Right renal cortex interstitium (tissue), 3 donors: ENCODE data around the gene KLF13. TPM values are rescaled to one million over a fixed set of nuclear protein-coding genes. Genes with fewer than 3 reads are reported as not detected.

Source experiments
- DNase-seq, 3 donors: peaks; one replicate each; pipeline ENCODE4 v3.0.0-alpha.2; 2013; ENCODE audit warnings: low read depth in 3 of 3, low spot score in 2 of 3
- polyA plus RNA-seq, 3 donors: library from polyadenylated mRNA; unstranded; fragments of 120-200 nt; gene quantifications; one replicate each; pipeline ENCODE4 v1.2.1, GENCODE V29; 2013; ENCODE audit not compliant: insufficient read length in 3 of 3

Gene KLF13
- polyA plus RNA-seq, 3 donors, result 68.1 to 72.8 (median 72.0) TPM

DNA sequence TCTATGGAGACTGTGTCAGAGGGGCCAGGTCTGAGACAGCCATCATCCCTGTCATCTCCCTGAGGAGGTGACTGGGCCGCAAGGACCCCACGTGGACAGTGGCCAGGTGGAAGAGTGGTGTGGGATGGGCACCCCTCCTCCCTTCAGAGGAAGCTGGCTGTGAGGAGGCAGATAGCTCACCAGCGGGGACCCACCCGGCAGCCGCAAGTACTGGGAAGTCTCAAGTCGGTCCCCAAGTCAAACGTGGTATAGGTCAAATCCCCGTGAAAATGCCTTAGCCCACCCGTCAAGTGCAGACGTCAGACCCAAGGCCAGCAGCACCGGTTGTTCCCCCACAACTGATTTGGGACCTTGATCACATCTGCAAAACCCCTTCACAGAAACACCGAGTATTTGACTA lies 12.3 kb upstream of the KLF13 start:
- no peak for DNase-seq

DNA sequence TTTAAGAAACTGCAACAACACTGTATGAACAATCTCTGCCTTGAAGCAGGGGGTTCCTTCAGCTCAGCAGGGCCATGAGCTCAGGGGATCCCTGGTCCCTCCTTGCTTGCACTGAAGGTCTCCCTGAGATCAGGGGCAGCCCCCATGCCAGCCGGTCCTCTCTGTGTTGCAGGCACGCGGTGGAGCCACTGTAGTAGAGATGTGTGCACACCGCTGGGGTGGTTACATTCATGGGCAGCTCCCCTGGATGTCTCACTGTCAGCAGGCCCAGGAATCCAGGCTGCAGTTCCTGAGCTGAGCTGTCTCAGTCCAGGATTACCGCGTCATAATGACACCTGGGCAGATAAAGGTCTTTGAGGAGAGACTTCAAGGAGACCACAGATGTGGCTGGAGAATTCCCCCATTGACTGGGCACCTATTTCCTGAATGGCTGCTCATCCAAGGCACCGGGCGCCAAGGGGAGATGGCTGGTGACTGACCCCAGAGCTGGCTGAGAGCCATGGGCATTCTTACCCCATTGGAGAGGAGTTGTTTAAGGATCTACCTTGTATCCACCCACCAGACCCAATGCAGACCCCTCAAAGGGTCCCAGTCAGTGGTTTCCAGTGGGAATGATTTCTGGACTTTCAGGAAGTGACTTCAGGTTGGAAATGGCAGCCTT lies 10.4 kb upstream of the KLF13 start:
- no peak for DNase-seq

DNA sequence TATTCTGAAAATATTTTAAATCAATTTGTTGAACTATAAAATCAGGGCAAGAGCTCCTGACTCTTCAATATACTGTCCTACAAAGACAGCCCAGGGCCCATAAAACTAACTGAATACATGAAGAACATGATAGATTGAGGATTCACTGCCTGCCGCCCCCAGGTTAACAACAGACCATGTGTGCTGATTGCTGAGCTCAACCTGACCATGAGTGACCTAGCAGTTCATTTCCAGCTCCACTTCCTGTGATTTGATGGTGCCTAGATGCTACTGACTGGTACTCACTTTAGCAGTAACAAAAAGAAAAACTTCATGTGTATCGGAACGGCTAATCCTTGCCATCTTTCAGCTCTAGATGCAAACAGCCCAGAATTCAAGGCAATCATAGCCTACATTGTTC lies 9.6 kb upstream of the KLF13 start:
- no peak for DNase-seq

DNA sequence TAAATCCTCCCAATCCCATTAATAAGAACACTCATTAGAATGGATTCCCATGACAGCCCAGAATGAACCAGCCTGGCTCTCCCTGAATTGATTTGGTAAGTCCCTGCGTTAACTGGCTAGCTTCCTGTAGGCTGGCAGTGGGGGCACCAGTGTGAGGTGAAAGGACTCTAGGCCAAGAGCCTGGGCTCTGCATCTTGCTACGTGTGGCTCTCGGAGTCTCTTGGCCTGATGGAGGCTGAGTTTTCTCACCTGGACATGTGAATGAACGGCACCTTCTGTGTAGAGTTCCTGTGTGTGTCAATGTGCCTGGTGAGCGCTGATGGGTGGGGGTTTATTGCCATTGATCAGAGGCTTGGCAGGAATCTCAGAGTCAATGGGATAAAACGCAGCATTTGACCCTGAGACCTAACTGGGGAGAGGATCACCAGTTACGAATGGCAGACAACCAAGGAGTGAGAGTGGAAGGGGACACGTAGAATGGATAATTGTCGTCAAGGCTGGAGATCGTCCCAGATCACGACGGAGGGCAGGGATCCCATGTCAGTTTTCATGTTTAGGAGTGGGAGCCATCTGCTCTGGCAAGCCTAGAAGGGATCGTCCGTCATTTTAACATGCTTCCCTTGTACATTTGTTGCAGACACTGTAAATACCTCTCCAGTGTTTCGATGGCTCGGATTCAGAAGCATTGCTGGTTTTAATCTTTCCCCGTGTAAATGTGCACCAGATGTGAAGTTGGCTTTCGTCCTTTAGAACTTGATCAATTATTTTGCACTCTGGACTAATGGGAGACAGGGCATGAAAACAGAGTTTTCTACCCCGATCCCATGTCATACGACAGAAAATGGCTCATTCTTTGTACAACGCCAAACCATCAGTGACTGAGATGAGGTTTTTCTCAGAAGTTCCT lies 9.0 kb upstream of the KLF13 start:
- DNase-seq, result no peak

DNA sequence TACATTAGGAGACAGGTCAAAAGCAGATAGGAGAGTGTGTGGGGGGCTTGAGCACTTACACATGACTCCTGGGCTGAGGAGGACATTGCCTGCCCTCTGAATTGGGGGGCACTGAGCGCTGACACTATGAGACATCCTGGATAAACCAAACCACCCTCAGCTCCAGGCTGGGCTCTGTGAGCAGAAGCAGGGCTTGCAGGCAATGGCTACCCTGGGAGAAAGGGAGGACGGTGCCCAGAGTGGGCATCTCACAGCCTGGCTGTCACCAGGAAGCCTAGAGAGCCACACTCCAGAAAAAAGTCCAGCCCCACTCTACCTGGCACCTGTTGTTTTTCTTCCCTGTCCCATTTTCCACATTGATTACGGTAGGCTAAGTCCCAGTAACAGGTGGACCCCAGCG lies 8.2 kb upstream of the KLF13 start:
- no peak for DNase-seq

DNA sequence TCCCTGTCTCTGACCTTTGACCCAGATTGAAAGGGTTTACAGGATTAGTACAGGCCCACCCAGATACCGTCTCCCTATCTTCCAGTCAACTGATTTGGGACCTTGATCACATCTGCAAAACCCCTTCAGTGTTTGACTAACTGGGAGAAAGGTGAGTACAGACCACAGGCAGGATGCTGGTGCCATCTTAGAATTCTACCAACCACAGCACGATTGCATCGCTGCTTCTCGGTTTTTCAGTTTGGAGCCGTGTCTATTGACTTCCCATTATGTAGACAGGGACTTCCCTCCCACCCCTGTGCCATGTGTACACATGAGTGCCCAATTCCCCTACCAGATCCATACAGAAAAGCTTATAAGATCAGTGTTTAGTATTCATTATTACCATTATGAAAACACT lies 6.6 kb upstream of the KLF13 start:
- DNase-seq, result no peak

DNA sequence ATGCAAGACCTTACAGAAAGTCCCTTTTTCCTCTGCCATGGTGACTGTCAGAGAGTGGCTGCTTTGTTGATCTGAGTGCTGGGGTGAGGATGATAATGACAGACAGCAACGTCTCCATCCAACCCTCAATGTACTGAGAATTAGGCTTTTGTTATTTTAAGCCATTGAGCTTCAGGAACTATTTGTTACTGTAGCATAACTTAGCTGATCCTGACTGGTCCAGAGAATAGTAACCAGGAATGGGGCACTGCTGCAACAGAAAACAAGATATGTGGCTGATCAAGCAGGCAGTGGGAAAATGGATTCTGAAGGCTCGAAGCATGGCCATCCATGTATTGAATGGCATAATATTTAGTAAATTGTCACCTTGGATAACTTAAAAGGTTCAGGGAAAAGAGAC lies 5.2 kb upstream of the KLF13 start:
- DNase-seq, result no peak

DNA sequence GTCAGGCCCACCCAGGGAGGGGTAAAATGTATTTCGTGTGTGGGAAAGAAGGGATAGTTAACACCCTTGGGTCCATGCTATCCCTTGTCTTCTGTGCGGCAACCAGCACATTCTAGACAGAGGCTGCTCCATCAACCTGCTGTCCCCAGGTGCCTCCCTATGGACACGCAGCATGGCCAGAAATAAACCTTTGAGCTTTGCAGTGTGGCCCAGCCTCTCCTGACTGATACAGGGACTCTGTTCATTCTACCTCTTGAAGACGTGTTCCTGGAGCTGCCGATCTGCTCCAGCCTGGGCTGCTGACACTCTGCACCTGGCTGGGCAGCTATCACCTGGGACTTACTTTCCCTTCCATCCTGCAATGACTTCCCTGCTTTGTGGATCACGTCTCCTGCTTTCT lies 4.1 kb upstream of the KLF13 start:
- DNase-seq, result no peak

DNA sequence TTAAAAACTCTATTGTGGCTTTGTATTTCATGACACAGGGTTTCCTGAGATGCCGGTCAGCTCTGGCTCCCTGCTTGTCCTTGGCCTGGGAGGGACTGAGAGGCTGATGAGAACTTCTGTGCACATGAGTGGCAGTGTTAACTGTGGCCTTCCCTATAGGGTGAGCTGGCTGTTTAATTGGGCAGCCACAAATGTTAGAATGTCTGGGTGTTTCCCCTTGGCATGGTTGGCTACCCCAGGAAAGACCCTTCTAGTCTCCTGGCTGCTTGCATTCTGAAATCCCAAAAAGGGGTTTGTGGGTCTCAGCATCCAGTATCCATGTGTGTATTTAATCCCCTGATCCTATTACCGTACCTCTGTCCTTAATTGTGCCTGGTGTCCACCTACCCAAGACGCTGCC lies 3.0 kb upstream of the KLF13 start:
- DNase-seq, result no peak

DNA sequence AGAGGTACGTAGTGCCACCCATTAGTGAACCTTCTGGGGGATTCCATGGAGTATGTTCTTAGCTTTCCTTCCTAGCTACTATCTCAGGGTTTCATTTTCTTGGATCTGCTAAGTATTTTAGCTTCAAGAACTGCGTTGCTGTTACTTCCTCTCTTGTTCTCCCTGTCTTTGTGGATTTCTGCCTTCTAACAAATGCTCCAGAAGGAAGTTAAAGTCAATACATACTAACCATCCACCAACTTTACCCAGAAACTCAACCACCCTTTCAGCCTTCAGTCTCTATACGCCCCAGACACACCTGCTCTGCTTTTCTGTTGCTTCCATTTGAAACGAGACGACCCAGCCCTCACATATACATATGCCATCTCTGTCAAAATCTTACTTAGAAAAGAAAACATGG lies 2.4 kb upstream of the KLF13 start:
- DNase-seq, result no peak

DNA sequence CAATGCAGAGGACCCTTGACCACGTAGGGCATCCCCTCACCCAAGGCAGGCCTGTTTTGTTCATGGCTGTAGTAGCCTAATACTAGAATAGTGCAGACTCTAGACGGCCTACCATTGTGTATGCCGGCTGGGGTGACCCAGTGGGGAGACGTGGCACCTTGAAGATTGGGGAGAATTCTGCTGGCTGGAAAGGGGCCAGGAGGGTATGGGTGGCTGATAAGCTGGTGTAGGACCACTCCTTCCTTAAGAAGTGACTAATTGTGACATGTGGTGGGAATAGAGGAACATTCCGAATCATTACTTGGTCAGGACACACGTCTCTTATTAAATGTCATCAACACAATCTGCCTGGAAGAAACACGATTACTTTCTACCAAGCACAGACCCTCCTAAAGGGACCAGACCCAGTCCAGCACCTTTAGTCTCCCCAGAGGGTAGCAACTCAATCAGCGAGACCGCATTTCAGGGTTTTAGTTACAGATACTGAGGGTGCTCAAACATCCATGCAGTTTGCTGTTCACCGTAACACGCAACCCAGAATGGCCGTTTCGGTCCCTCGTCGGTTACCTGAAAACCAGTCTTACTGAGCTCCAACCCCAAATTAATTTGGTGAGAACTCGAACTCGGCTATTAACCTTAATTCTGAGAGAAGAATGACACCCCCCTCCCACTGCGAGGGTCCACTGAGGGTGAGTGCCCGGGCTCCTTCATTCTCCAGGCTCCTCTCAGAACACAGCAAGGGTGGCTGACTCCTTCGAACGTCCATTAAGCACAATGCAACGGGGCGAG lies 1.6 kb upstream of the KLF13 start:
- DNase-seq, result no peak

DNA sequence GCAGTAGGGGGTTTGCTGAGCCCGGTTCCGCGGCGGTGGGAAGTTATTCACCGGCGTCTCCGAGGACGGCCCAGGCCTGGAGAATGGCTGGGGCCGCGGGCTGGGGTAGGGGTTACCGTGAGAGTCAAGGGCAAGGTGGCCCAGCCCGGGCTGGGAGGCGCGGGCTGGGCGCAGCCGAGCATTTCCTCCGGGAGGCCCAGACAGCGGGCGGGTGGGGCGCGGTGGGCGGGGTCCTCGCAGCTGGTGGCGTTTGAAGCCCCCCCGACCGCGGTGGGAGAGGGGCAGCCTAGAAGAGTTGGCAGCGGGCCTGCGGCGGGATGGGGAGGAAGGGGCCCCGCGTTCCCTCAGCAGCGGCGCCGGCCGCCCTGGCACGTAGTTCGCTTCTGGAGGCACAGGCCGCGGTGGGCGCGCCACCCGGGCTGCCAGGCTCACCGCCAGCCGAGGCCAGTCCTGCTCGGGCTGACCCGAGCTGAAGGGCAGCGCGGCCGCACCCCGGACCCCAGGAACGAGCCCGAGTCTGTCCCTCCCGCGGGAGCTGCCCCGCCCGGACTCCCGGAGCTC lies 960 bp upstream of the KLF13 start:
- DNase-seq, result no peak

DNA sequence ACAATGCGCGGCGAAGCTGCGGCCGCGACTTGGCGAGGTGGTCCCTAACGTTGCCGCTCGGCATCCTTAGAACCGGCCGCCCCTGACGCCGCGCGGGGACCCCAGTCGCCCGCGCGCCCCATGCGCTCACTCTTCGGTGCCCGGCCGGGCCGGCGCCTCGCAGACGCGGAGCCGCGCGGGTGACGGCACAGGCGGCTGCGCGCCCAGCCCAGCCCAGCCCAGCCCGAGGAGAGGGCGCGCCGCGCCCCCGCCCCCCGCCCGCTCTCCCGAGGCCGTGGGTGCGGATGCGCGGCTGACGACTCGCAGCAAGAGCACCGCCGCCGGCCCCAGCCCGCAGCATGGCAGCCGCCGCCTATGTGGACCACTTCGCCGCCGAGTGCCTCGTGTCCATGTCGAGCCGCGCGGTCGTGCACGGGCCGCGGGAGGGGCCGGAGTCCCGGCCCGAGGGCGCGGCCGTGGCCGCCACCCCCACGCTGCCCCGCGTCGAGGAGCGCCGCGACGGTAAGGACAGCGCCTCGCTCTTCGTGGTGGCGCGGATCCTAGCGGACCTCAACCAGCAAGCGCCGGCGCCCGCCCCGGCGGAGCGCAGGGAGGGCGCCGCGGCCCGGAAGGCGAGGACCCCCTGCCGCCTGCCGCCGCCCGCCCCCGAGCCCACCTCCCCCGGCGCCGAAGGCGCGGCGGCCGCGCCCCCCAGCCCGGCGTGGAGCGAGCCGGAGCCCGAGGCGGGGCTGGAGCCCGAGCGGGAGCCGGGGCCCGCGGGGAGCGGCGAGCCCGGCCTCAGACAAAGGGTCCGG lies 437 bp downstream of the KLF13 start:
- no peak for DNase-seq

DNA sequence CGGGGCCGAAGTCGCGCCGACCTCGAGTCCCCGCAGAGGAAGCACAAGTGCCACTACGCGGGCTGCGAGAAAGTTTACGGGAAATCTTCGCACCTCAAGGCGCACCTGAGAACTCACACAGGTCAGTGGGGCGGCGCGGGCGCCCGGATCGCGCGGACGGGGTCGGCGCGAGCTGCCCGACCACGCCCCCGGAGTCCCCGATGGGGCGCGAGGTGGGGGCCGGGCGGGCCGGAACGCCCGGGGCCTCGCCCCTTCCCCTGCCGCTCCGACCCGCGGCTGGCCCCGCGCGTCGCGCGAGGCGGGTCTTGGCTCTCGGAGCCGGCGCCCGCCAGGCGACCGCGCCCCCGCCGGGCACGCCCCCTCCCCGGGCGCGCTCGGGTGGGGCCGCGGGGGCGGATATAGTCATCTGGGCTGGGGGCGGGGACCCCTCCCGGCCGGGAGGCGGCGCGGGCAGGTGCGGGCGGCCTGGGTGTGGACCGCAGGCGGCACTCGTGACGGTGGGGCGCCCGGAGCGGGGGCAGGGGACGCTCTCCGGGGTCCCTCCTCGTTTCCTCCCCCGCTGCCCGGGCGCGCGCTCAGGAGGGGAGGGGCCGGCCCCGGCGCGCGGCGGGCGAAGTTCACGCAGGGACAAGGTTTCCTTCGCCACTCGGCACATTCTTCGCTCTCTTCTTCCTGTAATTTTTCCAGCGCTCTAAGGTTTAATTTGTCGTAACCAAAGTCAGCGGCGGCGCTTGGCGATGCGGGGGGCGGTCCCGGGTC lies 1.2 kb downstream of the KLF13 start:
- no peak for DNase-seq

DNA sequence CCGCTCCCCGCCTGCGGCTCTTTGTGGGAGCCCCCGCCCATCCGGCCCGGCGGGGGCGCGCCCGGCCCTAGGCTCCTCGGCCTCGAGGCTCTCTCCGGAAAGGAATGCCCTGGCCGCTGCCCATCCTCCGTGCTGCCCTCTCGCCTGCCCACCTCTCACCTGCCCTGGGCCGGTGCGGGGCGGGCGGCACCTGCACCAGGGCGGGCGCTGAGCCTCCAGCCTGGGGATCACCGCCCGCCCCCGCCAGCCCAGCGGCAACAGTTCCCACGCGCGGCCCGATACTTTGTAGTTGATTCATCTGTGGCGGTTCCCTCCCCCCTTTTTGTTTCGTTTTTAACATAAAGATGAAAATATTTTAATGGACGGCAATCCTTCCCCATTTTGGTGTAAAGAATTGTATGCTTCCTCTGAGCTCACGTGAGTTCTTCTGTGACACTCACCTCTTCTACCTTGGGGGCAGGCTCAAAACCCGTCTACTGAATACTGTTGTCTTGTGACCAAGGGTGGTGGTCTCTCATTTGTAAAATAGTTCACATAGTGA lies 1.9 kb downstream of the KLF13 start:
- DNase-seq, result no peak

DNA sequence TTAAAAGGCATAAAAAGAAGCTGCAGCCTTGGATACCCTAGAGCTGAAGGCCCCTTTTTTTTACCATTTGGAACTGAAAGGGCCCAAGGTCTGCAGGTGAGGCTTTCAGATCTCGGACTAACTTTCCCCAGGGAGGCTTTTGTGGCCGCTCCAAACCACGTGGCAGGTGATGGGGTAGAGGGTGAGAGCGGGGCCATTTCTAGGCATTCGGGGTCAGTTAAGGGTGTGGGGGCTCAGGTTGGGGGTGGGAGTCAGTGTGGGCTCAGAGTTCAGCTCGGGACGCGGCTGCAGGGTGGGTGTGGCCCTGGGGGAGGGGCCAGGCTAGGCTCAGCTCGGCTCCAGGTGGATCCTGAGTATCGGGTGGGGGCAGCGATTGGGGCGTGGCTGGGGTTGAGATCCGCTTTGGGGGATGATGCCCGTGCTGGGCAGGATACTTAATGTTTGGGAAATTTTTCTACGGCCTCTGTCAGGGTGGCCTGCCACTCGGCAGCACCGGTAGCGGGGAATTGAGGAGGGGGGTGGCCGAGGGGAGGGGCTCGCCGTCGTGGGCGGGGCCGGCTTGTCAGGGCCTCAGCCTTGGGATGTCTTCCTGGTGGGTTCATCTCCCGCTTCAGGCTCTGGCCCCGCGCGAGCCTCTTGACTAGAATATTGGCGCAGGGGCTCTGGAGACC lies 2.5 kb downstream of the KLF13 start:
- no peak for DNase-seq

DNA sequence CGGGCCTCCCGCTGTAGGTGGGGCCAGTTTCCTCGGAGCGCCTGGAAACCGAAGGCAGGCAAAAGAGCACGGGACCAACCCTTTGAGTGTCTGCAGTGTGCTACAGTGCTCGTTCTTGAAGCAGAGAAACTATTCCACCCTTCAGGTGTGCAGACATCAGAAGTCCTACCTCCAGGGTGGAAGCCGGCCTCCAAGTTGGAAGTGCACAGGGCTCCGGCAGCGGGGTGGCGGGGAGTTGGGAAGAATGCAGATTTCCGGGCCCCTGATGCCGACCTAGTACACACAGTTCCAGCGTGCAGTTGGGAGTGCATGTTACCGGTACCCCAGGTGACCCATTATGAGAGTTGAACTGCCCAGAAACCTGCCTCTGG lies 3.0 kb downstream of the KLF13 start:
- no peak for DNase-seq

DNA sequence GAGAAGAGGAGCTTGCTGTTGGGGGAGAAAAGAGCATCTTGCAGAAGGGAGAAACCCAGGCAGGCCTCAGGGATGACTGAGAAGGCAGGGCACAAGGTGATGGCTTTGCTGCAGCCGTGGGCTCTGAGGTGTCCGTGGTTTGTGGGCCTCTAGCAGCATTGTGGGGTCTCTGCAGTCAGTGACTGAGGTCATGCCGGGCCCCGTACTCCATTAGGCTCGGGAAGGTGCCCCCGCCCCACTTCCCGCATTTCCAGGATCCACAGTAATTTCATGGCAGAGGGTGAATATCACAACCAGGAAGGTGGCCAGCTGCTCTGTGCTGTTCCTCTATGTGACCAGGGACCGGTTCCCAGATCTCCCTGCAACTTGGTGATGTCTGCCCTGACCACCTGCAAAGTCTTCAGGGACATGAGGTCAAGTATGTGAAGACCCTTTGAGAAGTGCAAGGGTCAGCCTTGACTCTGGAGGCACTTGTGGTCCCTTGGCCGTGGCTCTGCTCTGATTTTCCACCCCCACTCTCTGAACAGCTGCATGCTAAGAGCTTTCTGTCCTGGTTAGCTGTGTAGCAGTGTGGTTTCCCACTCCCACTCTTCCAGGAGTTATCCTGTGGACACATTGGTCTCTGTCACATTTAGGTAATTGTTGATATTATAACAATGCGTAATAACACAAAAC lies 3.6 kb downstream of the KLF13 start:
- DNase-seq, result no peak
